Activated naive CD4-positive, alpha-beta T cell treated with anti-CD3 and anti-CD28 coated beads for 36 hours (primary cell): ENCODE measurements around the gene OSBP2. TPM values are rescaled to one million over a fixed set of nuclear protein-coding genes. Genes with fewer than 3 reads are reported as not detected.
"Not testable (repeated sequence)": the region's sequence is repeated elsewhere in the genome, so short reads cannot be mapped to it uniquely, and the experiment has no call there.

Source experiments
- CTCF ChIA-PET: fragments of 350-600 bp; sonication (Branson Sonifier 250); formaldehyde crosslinking; loops from one replicate; lab custom pipeline; 2021; ENCODE audit warnings: antibody characterized with exemption; lab: Charles Lee
- DNase-seq: peaks from one replicate; pipeline ENCODE4 v3.0.0-alpha.2; 2020
- H3K27ac Mint-ChIP-seq: one replicate; pipeline ENCODE4 v1.8.0; 2021; ENCODE audit warnings: mild to moderate bottlenecking, mixed read lengths
- H3K27me3 Mint-ChIP-seq: one replicate; pipeline ENCODE4 v1.8.0; 2021; ENCODE audit warnings: low read depth, mixed read lengths
- H3K36me3 Mint-ChIP-seq: one replicate; pipeline ENCODE4 v1.8.0; 2021; ENCODE audit warnings: low read depth, mixed read lengths
- H3K4me1 Mint-ChIP-seq: one replicate; pipeline ENCODE4 v1.8.0; 2021; ENCODE audit warnings: low read depth, mixed read lengths
- H3K4me3 Mint-ChIP-seq: one replicate; pipeline ENCODE4 v1.8.0; 2021; ENCODE audit warnings: mild to moderate bottlenecking, moderate library complexity, mixed read lengths
- H3K9me3 Mint-ChIP-seq: one replicate; pipeline ENCODE4 v1.8.0; 2021; ENCODE audit warnings: mixed read lengths
- intact Hi-C: fragments of 100-400 bp; cut with micrococcal nuclease; formaldehyde crosslinking; loops from one replicate; pipeline ENCODE4 v1.15.1; 2023
- total RNA-seq, 2 experiments: library from RNA; stranded (reverse); gene quantifications; one replicate each; pipeline ENCODE4 v1.2.3, GENCODE V29; 2021

The OSBP2 gene
- total RNA-seq, 2 experiments from 2014 or later = 0.81 to 0.89 TPM

- Mint-ChIP-seq H3K36me3 (no peaks in the 10 kb centered on the region), H3K27me3 (no peaks in the 10 kb centered on the region), H3K27ac (no peak overlapping the region), H3K9me3 (no peaks in the 10 kb centered on the region), H3K4me3 (no peak overlapping the region), H3K4me1 (no peaks in the 10 kb centered on the region)
- intact Hi-C loops = no loop called here
- CTCF ChIA-PET = interaction anchor here (0.9 kb wide), 1 partner anchor 11 kb away, joined by 3 read pairs; no protein-coding TSS in a partner anchor
- no peak for DNase-seq
Measured at GRCh38 chr22:30731658-30732057, 37.0 kb downstream of the OSBP2 start.

GRCh38 chr22:30732426-30732825 lies 37.8 kb downstream of the OSBP2 start:
- intact Hi-C loops = no loop called here
- no peaks in the 10 kb centered on the region for H3K9me3 Mint-ChIP-seq
- H3K27ac Mint-ChIP-seq = no peak overlapping the region
- no peaks in the 10 kb centered on the region for H3K4me1 Mint-ChIP-seq
- DNase-seq = no peak
- no peaks in the 10 kb centered on the region for H3K36me3 Mint-ChIP-seq
- H3K27me3 Mint-ChIP-seq = no peaks in the 10 kb centered on the region
- CTCF ChIA-PET = no interaction called here
- no peak overlapping the region for H3K4me3 Mint-ChIP-seq

GRCh38 chr22:30733181-30733631 lies 38.5 kb downstream of the OSBP2 start:
- H3K27me3 Mint-ChIP-seq = no peaks in the 10 kb centered on the region
- intact Hi-C loops = no loop called here

DNA sequence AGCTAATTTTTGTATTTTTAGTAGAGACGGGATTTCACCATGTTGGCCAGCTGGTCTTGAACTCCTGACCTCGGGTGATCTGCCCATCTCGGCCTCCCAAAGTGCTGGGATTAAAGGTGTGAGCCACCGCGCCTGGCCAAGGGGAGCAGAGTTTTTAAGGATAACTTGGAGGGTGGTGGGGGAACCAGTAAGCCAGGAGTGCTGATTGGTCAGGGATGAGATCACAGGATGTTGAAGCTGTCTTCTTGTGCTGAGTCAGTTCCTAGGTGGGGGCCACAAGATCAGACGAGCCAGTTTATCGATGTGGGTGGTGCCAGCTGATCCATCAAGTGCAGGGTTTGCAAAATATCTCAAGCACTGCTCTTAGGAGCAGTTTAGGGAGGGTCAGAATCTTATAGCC lies 45.3 kb downstream of the OSBP2 start:
- H3K36me3 Mint-ChIP-seq, H3K4me3 Mint-ChIP-seq, H3K27me3 Mint-ChIP-seq, H3K9me3 Mint-ChIP-seq: not testable (repeated sequence)
- intact Hi-C loops = loop anchor here (1.0 to 10.0 kb wide), 4 partner anchors 45 to 575 kb away; partner anchors contain the start of genes OSBP2 and SLC35E4
- peak overlapping the region; percentile 80 for H3K27ac Mint-ChIP-seq
- CTCF ChIA-PET = interaction anchor here (0.9 to 1.2 kb wide), 2 partner anchors 15 to 105 kb away, joined by 3 to 4 read pairs; no protein-coding TSS in a partner anchor
- H3K4me1 Mint-ChIP-seq = peaks cover 49% of the 10 kb centered on the region
- peak; percentile 46 for DNase-seq

More at GRCh38 chr22:30733181-30733631, 38.5 kb downstream of the OSBP2 start:
- no peaks in the 10 kb centered on the region for H3K36me3 Mint-ChIP-seq
- no peaks in the 10 kb centered on the region for H3K9me3 Mint-ChIP-seq
- H3K27ac Mint-ChIP-seq = no peak overlapping the region
- CTCF ChIA-PET = no interaction called here
- H3K4me3 Mint-ChIP-seq = no peak overlapping the region
- DNase-seq = no peak
- no peaks in the 10 kb centered on the region for H3K4me1 Mint-ChIP-seq

GRCh38 chr22:30740511-30740910 lies 45.8 kb downstream of the OSBP2 start:
- H3K9me3 Mint-ChIP-seq, H3K36me3 Mint-ChIP-seq, H3K4me3 Mint-ChIP-seq, H3K27me3 Mint-ChIP-seq: not testable (repeated sequence)
- peak overlapping the region; percentile 80 for H3K27ac Mint-ChIP-seq
- CTCF ChIA-PET = interaction anchor here (0.9 kb wide), 1 partner anchor 106 kb away, joined by 4 read pairs; no protein-coding TSS in a partner anchor
- intact Hi-C loops = loop anchor here (1.0 to 10.0 kb wide), 4 partner anchors 46 to 576 kb away; partner anchors contain the start of genes OSBP2 and SLC35E4
- H3K4me1 Mint-ChIP-seq = peaks cover 53% of the 10 kb centered on the region
- peak; percentile 70 for DNase-seq

DNA sequence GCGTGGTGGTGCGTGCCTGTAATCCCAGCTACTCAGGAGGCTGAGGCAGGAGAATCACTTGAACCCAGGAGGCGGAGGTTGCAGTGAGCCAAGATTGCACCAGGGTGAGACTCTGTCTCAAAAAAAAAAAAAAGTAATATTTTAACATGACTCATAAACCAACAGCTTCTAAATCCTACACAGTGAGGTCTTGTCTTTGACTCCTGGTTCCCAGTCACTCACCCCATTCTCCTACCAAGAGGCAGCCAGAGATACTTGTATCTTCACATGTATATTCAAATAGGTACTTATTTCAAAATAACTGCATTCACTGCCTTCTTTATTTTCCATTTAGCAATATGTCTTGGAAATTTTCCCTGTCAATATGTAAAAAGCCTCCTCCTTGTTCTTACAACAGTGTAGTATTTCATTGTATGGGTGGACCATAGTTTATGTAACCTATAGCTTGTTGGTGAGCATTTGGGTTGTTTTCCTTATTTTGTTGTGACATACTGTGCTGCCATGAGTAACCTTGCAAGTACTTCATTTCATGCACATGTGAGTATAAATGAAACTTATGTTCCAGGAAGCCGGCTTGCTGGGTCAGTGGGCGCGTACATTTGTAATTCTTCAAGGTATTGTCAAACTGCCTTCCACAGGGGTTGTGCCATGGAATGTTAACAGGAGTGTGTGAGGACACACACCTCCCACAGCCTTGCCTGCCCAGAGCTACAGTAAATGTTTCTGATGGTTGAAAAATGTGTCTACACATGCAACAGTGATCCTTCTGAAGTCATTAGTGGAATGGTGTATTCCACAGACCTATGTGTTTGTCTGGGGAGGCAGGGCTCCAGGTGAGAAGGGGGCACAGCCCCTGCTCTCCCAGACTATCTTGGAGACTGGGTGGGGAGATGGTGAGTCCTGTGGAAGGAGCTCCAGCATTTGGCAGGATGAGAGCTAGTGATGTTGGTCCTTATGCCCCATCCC lies 47.9 kb downstream of the OSBP2 start:
- peaks cover 1% of the 10 kb centered on the region for H3K36me3 Mint-ChIP-seq
- intact Hi-C loops = loop anchor here (1.0 to 10.0 kb wide), 4 partner anchors 36 to 578 kb away; partner anchors contain the start of gene DUSP18
- no peaks in the 10 kb centered on the region for H3K9me3 Mint-ChIP-seq
- H3K27ac Mint-ChIP-seq = peak overlapping the region; percentile 83
- no peak overlapping the region for H3K4me3 Mint-ChIP-seq
- peaks cover 60% of the 10 kb centered on the region for H3K4me1 Mint-ChIP-seq
- CTCF ChIA-PET = interaction anchor here (0.6 to 3.1 kb wide), 8 partner anchors 11 to 108 kb away, joined by 3 to 15 read pairs (median 4); partner anchors contain the start of gene SLC35E4
- peaks cover 6% of the 10 kb centered on the region for H3K27me3 Mint-ChIP-seq
- DNase-seq = peak; percentile 66

- no peaks in the 10 kb centered on the region for H3K9me3 Mint-ChIP-seq
- H3K4me3 Mint-ChIP-seq = no peak overlapping the region
- peak; percentile 58 for DNase-seq
- peaks cover 60% of the 10 kb centered on the region for H3K4me1 Mint-ChIP-seq
- no peak overlapping the region for H3K27ac Mint-ChIP-seq
- CTCF ChIA-PET = interaction anchor here (0.6 to 3.1 kb wide), 9 partner anchors 9 to 113 kb away, joined by 3 to 15 read pairs (median 3); partner anchors contain the start of gene SLC35E4
- peaks cover 6% of the 10 kb centered on the region for H3K27me3 Mint-ChIP-seq
- H3K36me3 Mint-ChIP-seq = peaks cover 1% of the 10 kb centered on the region
- intact Hi-C loops = loop anchor here (1.0 to 10.0 kb wide), 3 partner anchors 37 to 579 kb away; partner anchors contain the start of gene DUSP18
Measured at GRCh38 chr22:30743257-30744020, 48.8 kb downstream of the OSBP2 start.

- Mint-ChIP-seq H3K27me3 (peaks cover 2% of the 10 kb centered on the region), H3K4me3 (no peak overlapping the region), H3K4me1 (peaks cover 60% of the 10 kb centered on the region), H3K9me3 (no peaks in the 10 kb centered on the region), H3K36me3 (peaks cover 1% of the 10 kb centered on the region), H3K27ac (no peak overlapping the region)
- DNase-seq = no peak
- CTCF ChIA-PET = interaction anchor here (0.6 to 3.1 kb wide), 5 partner anchors 10 to 114 kb away, joined by 3 to 15 read pairs (median 3); partner anchors contain the start of gene SLC35E4
- intact Hi-C loops = loop anchor here (10.0 kb wide), 1 partner anchor 579 kb away; no protein-coding TSS in a partner anchor
Measured at GRCh38 chr22:30744224-30744623, 49.5 kb downstream of the OSBP2 start.

DNA sequence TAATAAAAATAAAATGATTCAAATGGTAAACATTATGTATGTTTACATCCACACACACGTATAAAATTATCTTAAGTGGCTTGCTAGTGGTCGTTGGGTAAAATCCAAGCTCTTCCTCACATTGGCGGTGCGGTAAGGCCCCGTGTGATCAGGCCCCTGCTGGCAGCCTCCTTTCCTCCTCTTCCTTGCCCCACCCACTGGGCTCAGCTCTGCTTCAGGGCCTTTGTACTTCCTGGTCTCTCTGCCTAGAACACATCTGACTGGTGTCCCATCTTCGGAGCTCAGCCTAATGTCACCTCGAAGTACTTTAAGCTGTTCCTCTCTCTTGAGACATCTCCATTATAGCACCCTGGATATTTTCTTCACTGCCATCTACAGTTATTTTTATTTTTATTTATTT lies 52.8 kb downstream of the OSBP2 start:
- intact Hi-C loops = loop anchor here (10.0 kb wide), 1 partner anchor 583 kb away; no protein-coding TSS in a partner anchor
- H3K4me1 Mint-ChIP-seq = peaks cover 36% of the 10 kb centered on the region
- H3K36me3 Mint-ChIP-seq = no peaks in the 10 kb centered on the region
- no peak overlapping the region for H3K27ac Mint-ChIP-seq
- no peaks in the 10 kb centered on the region for H3K9me3 Mint-ChIP-seq
- DNase-seq = no peak
- H3K4me3 Mint-ChIP-seq = no peak overlapping the region
- CTCF ChIA-PET = interaction anchor here (0.7 to 1.0 kb wide), 3 partner anchors 39 to 263 kb away, joined by 3 to 4 read pairs (median 3); no protein-coding TSS in a partner anchor
- H3K27me3 Mint-ChIP-seq = peaks cover 2% of the 10 kb centered on the region

DNA sequence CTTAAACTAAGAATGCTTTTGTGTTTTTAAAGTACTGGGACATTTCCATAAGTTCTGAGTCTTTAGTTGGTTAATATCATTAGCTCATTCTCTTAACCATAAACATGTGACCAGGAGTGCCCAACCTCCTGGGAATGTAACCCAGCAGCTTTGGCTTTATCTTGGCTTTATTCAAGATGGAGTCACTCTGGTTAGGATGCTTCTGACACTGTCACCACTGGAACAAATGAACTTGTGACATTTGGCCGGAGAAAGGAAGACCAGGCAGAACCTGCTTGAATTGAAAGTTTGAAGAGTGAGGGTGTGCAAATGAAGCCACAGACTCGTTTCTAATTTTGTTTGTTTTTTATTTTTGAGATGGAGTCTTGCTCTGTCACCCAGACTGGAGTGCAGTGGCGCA lies 54.6 kb downstream of the OSBP2 start:
- DNase-seq = no peak
- H3K36me3 Mint-ChIP-seq = no peaks in the 10 kb centered on the region
- H3K4me1 Mint-ChIP-seq = peaks cover 19% of the 10 kb centered on the region
- CTCF ChIA-PET = interaction anchor here (1.1 kb wide), 1 partner anchor 115 kb away, joined by 3 read pairs; no protein-coding TSS in a partner anchor
- H3K4me3 Mint-ChIP-seq = no peak overlapping the region
- intact Hi-C loops = loop anchor here (10.0 kb wide), 1 partner anchor 584 kb away; no protein-coding TSS in a partner anchor
- peaks cover 5% of the 10 kb centered on the region for H3K9me3 Mint-ChIP-seq
- no peak overlapping the region for H3K27ac Mint-ChIP-seq
- peaks cover 2% of the 10 kb centered on the region for H3K27me3 Mint-ChIP-seq

GRCh38 chr22:30749849-30750248 lies 55.2 kb downstream of the OSBP2 start:
- CTCF ChIA-PET = interaction anchor here (1.1 kb wide), 1 partner anchor 115 kb away, joined by 3 read pairs; no protein-coding TSS in a partner anchor

More at GRCh38 chr22:30749849-30750248, 55.2 kb downstream of the OSBP2 start:
- H3K4me1 Mint-ChIP-seq = peaks cover 13% of the 10 kb centered on the region
- H3K27me3 Mint-ChIP-seq = no peaks in the 10 kb centered on the region
- intact Hi-C loops = loop anchor here (10.0 kb wide), 1 partner anchor 585 kb away; no protein-coding TSS in a partner anchor
- no peak for DNase-seq
- no peak overlapping the region for H3K4me3 Mint-ChIP-seq
- H3K27ac Mint-ChIP-seq = no peak overlapping the region
- peaks cover 5% of the 10 kb centered on the region for H3K9me3 Mint-ChIP-seq
- H3K36me3 Mint-ChIP-seq = no peaks in the 10 kb centered on the region
